Measurements from ENCODE around the gene XRRA1.

Gene XRRA1

GRCh38 chr11:74949753-74950137 is 854 bp upstream of the XRRA1 start:
- no peak for DNase-seq

- DNase-seq = no peak
These were observed 369 bp downstream of the XRRA1 start for GRCh38 chr11:74948546-74948897.

DNA sequence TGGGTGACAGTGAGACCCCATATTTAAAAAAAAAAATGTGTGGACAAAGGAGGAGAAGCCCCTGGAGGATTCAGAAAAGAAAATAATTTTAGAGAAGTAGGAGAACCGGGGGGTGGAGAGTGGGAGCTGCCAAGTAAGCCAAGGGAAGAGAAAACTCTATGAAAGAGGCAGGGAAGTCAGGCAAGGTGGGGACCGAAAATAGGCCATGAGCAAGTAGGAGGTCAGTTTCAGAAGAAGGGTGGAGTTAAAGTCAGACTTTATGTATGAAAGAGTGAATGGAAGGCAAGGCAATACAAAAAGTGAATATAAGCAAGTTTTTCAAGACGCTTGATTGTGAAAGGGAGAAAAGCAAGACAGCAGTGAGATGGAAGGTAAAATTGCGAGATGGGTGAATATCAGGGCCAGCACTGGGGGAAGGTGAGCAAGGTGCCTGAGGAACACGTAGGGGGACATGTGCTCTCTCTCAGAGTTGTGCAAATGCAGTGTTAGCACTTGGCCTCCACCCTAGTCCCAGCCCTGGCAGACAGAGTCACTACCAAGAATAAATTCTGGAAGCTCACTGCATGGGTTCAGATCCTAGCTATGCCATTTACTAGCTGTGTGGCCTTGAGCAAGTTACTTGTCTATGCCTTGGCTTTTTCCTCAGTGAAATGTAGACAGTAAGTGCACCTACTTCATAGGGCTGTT is 6.7 kb downstream of the XRRA1 start:
- DNase-seq = no peak

GRCh38 chr11:74941492-74941891 is 7.4 kb downstream of the XRRA1 start:
- DNase-seq = no peak

DNA sequence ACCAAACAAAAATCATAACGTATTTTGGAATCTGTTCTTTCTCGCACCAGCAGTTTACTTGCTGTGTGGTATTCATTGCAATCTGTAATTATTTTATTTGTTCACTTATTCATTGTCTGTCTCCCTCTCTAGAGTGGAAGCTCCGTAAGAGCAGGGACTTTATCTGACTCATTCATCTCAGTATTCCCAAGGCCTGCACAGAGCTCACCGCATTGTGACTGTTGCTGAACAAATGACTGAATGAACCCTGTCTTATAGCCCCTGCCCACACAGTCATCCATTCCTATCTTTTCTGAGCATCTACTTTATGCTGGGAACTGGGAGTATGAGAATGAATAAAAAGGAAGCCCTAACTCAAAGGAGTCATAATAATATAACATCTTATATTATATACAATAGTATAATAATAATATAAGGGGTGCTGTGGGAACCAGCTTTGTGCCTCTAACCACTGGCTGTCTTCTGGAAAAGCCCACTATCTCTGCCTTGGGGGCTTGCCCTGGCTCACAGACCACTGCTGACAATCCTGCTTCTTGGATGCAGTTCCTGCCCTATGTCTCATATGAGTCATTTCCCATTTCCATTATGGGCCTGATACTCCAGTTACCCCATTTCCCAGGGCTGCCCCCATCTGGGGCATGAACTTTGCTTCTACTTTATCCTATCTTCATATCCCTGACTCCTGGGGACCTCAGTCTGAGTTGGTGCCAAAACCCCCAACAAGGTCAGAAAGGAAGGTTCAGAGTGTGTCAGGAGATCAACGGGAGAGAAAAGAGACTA is 11.0 kb downstream of the XRRA1 start:
- DNase-seq = no peak

- DNase-seq = no peak
These were observed 11.9 kb downstream of the XRRA1 start for GRCh38 chr11:74936976-74937375.

GRCh38 chr11:74936087-74936486 is 12.8 kb downstream of the XRRA1 start:
- DNase-seq = no peak

GRCh38 chr11:74935285-74935684 is 13.6 kb downstream of the XRRA1 start:
- no peak for DNase-seq

GRCh38 chr11:74933765-74934164 is 15.1 kb downstream of the XRRA1 start:
- DNase-seq = no peak

GRCh38 chr11:74932797-74933196 is 16.1 kb downstream of the XRRA1 start:
- DNase-seq = no peak

GRCh38 chr11:74932169-74932568 is 16.7 kb downstream of the XRRA1 start:
- no peak for DNase-seq

DNA sequence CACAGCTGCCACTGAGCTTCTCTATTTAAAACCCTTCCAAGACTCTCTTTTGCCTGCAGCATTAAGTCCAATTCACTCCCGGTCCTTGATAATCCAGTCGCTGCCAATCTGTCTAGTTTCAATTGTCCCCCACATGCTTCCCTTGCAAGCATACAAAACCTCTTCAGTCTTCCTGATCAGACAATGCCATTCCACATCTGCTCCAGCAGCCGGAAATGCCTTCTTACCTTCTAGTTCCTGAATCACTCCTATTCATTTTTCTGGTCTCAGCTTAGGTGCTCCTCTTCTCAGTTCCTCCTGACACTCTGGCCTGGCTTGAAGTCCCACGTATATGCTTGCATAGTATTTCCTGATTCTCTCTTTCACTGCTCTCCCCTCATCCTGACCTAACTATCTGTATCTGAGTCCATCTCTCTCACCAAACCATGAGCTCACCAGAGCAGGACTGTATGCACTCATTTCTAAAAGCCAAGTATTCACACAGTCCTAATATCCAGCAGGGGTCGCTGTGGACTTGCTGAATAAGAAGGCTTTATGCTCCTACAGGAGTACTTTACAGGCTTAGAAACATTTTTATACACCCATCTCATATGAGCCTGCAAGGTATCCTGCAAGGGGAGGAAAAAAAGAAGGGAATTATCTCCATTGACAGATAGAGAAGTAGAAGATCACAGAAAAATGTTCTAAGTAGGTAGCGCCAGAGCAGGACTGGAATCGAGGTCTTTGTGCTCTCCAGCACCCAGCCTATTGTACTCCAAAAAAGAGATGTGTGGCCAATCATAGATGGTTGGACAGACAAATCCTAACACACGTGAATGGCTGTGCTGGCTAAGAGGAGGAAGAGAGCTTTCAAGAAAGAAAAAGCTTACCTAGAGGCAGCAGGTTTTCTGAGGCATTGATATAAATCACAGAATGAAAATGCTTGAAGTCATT is 19.2 kb downstream of the XRRA1 start:
- peak; percentile 71 for DNase-seq

- no peak for DNase-seq
These were observed 21.4 kb downstream of the XRRA1 start for GRCh38 chr11:74927496-74927895.

DNA sequence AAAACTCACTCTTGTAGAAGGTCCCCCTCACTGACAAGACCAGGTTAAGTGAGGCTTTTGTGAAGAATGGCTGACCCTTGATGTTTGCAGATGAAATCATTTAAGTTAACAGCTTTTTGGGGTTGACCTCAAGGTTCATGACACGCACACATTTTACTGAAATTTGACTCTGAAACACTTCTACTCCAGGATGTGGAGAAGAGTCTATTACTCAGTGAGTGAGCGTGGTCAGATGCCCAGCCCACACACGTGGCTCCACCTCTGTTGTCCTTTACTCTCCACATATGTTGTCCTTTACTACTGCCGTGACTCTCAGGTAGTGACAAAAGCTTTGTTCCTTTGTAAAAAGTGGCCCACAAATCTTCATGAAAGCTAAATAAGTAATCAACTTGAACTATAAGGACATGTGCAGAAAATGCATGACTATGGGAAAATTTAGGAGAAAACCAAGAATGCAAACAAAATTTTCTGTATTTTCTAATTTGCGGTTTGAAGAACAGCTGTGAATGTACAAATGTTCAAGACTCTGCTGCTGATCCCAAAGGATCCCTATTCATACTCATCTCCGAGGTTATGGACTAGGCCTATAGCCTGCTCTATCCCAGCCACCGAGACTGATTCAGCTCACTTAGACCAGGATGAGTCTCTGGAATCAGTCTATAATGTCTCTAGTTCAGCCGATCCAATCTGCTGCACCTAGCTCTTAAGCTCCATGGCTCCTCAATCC is 22.4 kb downstream of the XRRA1 start:
- DNase-seq = no peak

DNA sequence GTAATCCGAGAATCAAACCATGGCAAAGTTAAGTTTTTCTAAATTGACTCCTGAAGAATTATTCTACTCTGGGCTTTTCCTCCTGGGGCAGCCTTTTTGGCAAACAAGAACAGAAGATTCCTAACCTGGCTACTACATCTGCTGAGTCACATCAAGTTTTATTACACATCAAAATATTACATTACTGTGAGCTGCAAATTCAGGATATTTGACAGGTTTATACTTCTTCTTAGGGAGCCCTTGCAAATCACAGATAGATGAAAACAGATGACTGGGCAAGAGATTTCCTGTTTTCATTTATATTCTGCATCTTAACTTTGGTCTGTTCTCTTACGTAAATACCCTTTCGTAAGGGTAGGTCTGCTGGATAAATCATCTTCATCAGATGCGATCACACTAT is 23.6 kb downstream of the XRRA1 start:
- DNase-seq = no peak

DNA sequence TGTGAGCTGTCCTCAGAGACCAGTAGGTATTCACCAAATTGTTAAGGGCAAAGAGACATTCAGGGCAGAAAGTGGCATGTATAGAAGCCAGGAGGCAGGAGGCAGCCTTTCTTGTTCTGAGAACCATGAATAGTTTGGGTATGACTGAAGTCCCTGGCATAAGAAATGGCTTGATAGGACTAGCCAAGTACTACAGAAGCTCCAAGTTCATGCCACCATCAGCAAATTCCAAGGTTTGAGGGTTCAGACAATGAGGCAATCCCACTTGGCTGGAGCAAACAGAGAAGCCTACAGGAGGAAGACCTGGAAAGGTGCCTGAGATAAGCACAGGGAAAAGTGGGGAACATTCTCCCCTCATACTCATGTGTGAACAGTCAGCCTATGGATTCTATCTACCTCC is 25.8 kb downstream of the XRRA1 start:
- no peak for DNase-seq

DNA sequence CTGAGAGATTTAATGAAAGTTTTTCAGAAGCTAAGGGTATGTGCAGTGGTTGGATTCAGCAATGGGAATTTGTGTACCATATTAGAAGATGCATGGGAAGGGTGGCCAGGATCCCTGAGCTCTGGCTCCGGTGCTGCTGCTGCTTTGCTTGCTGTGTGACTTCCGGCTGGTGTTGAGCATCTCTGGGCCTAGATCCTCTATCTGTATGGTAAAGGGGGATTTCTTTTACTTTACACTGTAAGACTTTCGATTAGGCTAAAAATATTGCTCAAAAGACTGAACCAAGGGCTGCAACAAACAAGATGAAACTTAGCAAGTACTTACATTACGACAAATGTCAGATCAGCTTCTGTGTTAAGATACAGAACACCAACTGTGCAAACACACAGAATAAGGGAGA is 39.1 kb downstream of the XRRA1 start:
- DNase-seq = no peak

GRCh38 chr11:74909385-74909784 is 39.5 kb downstream of the XRRA1 start:
- no peak for DNase-seq

DNA sequence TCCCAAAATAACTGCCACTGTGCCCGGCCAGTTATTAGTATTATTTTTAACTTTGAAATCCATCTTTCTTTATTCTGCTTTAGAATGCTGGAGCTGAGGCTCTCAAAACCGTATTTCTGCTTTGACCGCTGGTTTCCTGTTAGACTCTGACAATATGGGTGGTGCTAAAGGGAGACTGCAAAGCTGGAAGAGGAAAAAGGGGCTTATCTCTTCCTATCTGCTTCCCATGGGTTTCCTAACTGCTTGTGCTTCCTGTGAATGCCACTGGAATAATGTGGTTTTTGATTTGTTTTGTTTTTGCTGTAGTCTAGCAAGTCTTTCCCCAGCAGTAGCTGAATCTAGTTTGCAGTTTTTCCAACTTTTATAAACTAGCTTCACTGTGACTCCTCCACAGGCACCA is 43.6 kb downstream of the XRRA1 start:
- no peak for DNase-seq

- DNase-seq = no peak
These were observed 46.5 kb downstream of the XRRA1 start for GRCh38 chr11:74902342-74902741.

- no peak for DNase-seq
These were observed 52.6 kb downstream of the XRRA1 start for GRCh38 chr11:74896311-74896710.

GRCh38 chr11:74895340-74896116 is 53.4 kb downstream of the XRRA1 start:
- no peak for DNase-seq

Measured in femur (tissue), 1 donor.